Esophagus squamous epithelium (tissue), 4 donors: ENCODE measurements around the gene NPAS1.

Experiments used
- CTCF ChIP-seq, 6 experiments: fragments of 450-650 bp in 4 of 6; fragments of 200-600 bp in 2 of 6; sonication (generic) in 2 of 6; IDR thresholded peaks; one replicate each; pipeline ENCODE4 v1.5.1; 2016 to 2019; ENCODE audit warnings: antibody characterized with exemption in 6 of 6, mild to moderate bottlenecking in 4 of 6, moderate library complexity in 4 of 6
- POLR2A ChIP-seq, 4 donors: fragments of 450-650 bp; IDR thresholded peaks; one replicate each; pipeline ENCODE4 v1.6.1; 2017; ENCODE audit warnings: antibody characterized with exemption in 4 of 4, mild to moderate bottlenecking in 4 of 4, moderate library complexity in 3 of 4

GRCh38 chr19:47001584-47001983 is 18.1 kb upstream of the NPAS1 start:
- TF ChIP-seq CTCF (IDR thresholded peaks at IDR 0.05) (no peak), POLR2A (IDR thresholded peaks at IDR 0.05) (no peak)
